GM10248 (cell line): ENCODE measurements around the gene NELFB.

Experiments used
- CTCF ChIA-PET: fragments of 300-600 bp; sonication (Branson Sonifier 250); formaldehyde crosslinking; extraction: SDS; loops from one replicate; lab custom pipeline; 2021; ENCODE audit warnings: antibody characterized with exemption; lab: Yijun Ruan, JAX
- POLR2A ChIA-PET: fragments of 350-650 bp; sonication (Branson Sonifier 250); formaldehyde crosslinking; extraction: SDS; loops from one replicate; lab custom pipeline; 2020; ENCODE audit warnings: antibody characterized with exemption; lab: Yijun Ruan, JAX
- DNase-seq: peaks from one replicate; pipeline ENCODE4 v3.0.0; 2012; ENCODE audit errors: extremely low spot score
- CTCF ChIP-seq: IDR thresholded peaks from 2 replicates; pipeline ENCODE4 v1.5.1; 2012; ENCODE audit warnings: mild to moderate bottlenecking, low read depth; ENCODE audit errors: extremely low read depth, missing control alignments, control extremely low read depth

The NELFB gene

DNA sequence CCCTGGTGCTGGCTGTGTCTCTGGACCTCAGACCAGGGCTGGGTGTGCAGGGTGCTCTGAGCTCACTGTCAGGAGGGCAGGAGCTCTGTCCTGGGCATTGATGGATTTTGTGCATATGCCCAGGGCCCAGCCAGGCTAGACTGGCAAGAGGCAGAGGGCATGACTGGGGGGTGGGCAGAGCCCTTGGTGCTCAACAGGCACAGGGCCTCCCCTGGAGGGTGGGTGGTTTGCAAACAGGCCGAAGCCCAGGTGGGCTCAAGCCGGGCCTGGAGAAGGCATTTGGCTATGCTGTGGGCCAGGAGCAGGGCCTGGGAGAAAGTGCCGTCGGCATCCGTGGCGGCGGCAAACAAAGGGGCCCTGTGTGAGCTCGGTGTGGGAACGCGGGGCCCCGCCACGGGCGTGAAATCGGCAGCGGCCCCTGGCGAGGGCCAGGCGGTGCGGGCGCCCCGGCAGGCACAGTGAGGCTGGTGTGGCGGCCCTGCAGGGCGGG is 48.8 kb downstream of the NELFB start:
- POLR2A ChIA-PET, result no interaction called here
- CTCF ChIA-PET, result interaction anchor here (1.0 to 4.1 kb wide), 5 partner anchors 9 to 140 kb away, joined by 3 to 24 read pairs (median 19); partner anchors contain the start of genes EXD3 and NOXA1
- TF ChIP-seq CTCF, result no peak
- DNase-seq, result no peak

- DNase-seq, result no peak
- CTCF ChIA-PET, result interaction anchor here (3.4 to 4.1 kb wide), 3 partner anchors 9 to 140 kb away, joined by 19 to 24 read pairs (median 21); partner anchors contain the start of genes EXD3 and NOXA1
- TF ChIP-seq CTCF, result peak; percentile 6
- POLR2A ChIA-PET, result no interaction called here
These were observed 49.4 kb downstream of the NELFB start for GRCh38 chr9:137304383-137305059.

DNA sequence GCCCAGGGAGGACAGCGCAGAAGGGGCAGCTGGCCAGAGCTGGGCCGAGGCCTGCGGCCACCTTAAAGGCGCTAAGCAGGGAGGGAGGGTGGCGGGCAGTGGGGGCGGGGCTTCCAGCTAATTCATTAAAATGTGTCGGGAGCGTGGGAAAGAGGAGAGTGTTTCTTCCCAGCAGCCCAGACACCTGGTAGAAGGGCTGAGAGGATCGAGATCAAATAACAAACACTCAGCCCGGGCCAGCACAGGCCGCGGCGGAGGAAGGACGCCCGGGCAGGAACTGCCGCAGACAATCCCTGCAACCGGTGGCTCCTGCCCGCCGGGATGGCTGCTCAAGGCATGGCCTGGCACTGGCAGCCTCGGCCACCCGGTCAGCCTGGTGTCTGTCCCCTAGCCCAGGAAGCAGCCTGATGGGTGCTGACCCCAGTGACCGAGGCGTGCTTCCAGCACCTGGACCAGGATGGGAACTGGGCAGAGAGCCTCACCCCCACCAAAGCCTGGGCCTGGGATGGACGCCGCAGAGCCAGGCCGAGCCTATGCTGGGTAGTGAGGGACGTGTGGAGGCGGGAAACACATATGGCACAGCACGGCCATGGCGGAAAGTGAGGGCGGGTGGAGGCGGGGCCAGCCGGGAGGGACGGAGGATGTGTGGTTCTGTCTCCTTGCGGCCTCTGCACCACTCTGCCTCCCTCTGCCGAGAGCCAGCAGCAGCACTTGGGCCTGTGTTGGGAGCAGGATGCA is 50.1 kb downstream of the NELFB start:
- DNase-seq, result no peak
- no peak for TF ChIP-seq CTCF
- ChIA-PET POLR2A (no interaction called here), CTCF (interaction anchor here (4.0 to 4.1 kb wide), 2 partner anchors 118 to 139 kb away, joined by 19 to 24 read pairs; partner anchors contain the start of genes EXD3 and NOXA1)

- no peak for TF ChIP-seq CTCF
- ChIA-PET POLR2A (no interaction called here), CTCF (interaction anchor here (1.5 to 1.6 kb wide), 2 partner anchors 11 to 118 kb away, joined by 3 to 5 read pairs; partner anchors contain the start of genes EXD3 and NOXA1)
- DNase-seq, result no peak
These were observed 50.6 kb downstream of the NELFB start for GRCh38 chr9:137305798-137306065.

- ChIA-PET POLR2A (interaction anchor here (0.6 kb wide), 1 partner anchor 14 kb away, joined by 3 read pairs; no protein-coding TSS in a partner anchor), CTCF (interaction anchor here (1.5 to 1.6 kb wide), 2 partner anchors 10 to 117 kb away, joined by 3 to 5 read pairs; partner anchors contain the start of genes EXD3 and NOXA1)
- no peak for TF ChIP-seq CTCF
- no peak for DNase-seq
These were observed 51.1 kb downstream of the NELFB start for GRCh38 chr9:137306066-137306849.
